GM20000 (cell line): Measurements from ENCODE around the gene JAZF1.

Experiments used
- DNase-seq: peaks from one replicate; pipeline ENCODE4 v3.0.0; 2012; ENCODE audit warnings: low spot score
- TF ChIP-seq, protein P1 (sequence below): IDR thresholded peaks from 2 replicates; pipeline ENCODE4 v1.5.1; 2012; ENCODE audit warnings: mild to moderate bottlenecking, control low read depth; ENCODE audit errors: extremely low read depth, missing control alignments

The JAZF1 gene

GRCh38 chr7:27812706-27813105 is 367.9 kb downstream of the JAZF1 start:
- TF ChIP-seq, protein P1, sequence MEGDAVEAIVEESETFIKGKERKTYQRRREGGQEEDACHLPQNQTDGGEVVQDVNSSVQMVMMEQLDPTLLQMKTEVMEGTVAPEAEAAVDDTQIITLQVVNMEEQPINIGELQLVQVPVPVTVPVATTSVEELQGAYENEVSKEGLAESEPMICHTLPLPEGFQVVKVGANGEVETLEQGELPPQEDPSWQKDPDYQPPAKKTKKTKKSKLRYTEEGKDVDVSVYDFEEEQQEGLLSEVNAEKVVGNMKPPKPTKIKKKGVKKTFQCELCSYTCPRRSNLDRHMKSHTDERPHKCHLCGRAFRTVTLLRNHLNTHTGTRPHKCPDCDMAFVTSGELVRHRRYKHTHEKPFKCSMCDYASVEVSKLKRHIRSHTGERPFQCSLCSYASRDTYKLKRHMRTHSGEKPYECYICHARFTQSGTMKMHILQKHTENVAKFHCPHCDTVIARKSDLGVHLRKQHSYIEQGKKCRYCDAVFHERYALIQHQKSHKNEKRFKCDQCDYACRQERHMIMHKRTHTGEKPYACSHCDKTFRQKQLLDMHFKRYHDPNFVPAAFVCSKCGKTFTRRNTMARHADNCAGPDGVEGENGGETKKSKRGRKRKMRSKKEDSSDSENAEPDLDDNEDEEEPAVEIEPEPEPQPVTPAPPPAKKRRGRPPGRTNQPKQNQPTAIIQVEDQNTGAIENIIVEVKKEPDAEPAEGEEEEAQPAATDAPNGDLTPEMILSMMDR: no peak

GRCh38 chr7:27810186-27810585 is 370.4 kb downstream of the JAZF1 start:
- DNase-seq: no peak
- TF ChIP-seq, protein P1: no peak

More at GRCh38 chr7:27812706-27813105, 367.9 kb downstream of the JAZF1 start:
- DNase-seq: no peak

DNA sequence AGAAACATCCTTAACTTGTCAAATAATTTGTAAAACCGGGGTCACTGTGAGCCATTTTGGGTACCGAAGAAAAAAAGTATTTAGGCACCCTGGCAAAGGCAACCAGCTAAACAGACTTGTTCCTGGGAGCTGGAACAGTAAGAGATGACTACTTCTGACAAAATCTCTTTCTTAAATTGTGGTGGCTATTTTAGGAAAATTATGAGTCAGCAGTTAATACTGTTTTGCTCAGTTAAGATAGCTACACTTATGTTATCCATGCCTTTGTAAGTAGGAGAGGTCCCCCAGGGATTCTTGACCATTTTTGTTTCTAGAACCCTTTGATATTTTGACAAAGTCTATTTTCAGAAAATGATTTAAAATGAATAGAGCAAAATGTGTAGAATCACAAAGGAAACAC is 372.0 kb downstream of the JAZF1 start:
- TF ChIP-seq, protein P1: no peak
- DNase-seq: no peak

- TF ChIP-seq, protein P1: no peak
- no peak for DNase-seq
These were observed 376.5 kb downstream of the JAZF1 start for GRCh38 chr7:27804139-27804538.

DNA sequence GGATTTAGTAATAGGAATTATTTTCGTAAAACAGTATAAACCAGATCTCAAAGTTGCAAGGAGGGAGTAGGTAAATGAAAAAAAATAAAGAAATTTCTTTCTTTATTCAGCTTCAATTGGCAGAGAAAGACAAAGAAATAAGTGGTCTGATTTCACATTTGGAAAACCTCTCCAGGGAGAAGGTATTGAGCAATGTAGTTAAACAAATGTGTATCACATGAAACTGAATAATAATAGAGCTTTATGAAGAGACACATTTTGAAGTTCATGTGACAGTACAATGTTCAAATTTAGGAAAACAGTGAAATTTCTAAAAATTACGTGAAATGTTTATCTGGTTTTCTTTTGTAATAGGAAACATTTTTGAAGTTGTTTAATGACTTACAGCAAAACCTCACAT is 377.6 kb downstream of the JAZF1 start:
- no peak for DNase-seq
- TF ChIP-seq, protein P1: no peak

DNA sequence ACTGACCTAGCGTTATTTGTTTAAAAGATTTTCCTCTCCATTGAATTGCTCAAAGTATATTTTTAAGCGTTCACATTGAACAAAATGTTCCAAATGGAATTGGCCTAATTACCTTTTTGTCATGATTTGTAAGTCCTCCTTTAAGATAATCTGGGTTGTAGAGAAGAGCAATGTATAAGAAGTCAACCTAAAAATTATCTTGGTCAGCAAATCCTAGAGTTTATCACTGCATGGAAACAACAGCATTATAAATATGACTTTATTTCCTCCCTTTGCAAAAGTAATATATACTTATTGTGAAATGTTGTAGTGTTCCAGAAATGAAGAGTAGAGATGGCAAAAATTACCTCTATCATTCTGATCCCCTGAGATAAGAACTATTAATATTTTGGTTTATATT is 381.4 kb downstream of the JAZF1 start:
- TF ChIP-seq, protein P1: no peak
- no peak for DNase-seq

DNA sequence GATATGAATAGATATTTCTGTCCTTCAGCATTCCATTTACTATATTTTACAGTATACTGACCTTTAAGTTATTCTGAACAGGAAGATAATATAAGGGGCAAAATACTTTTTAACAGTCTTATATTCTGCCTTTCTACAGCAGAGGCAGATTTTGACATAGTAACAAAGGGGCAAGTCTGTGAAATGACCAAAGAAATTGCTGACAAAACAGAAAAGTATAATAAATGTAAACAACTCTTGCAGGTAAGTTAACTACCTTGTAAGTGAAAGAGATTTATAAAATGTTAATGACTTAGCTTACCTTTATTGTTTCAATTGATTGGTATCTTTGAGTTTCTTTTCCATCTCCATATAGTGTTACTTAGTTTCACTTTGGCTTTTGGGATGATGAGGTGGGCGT is 384.6 kb downstream of the JAZF1 start:
- TF ChIP-seq, protein P1: no peak
- no peak for DNase-seq
